Measurements from ENCODE around the gene RFNG. TPM values are rescaled to one million over a fixed set of nuclear protein-coding genes. Genes with fewer than 3 reads are reported as not detected.

The RFNG gene
- total RNA-seq, 1 experiment from 2014 or later, result 52.0 TPM

GRCh38 chr17:82049106-82049505, 2.5 kb downstream of the RFNG start:
- peaks cover 13 to 24% of the 10 kb centered on the region in 2 experiments; a peak in 3 of 4 replicates for H3K4me1 ChIP-seq (ENCODE audit: control insufficient read depth in 1 of 2, insufficient read depth in 2 of 2, low read length in 2 of 2)
- no peaks in the 10 kb centered on the region for H3K27me3 ChIP-seq (ENCODE audit: insufficient read depth, low read length)
- H3K36me3 ChIP-seq (ENCODE audit: control insufficient read depth in 1 of 2, insufficient read depth in 2 of 2, low read length in 2 of 2), result peaks cover 7 to 19% of the 10 kb centered on the region in 2 experiments; a peak in 2 of 4 replicates
- no peak for ATAC-seq
- intact Hi-C loops (cut with micrococcal nuclease), result no loop called here
- H3K4me3 ChIP-seq (replicated peaks in 1 of 2; ENCODE audit: low read depth in 1 of 2, low read length in 2 of 2), result no peak overlapping the region
- H3K27ac ChIP-seq (ENCODE audit: low read depth, low read length), result no peak overlapping the region; the same call in 1 of the 2 replicates
- DNase-seq (ENCODE audit: low read depth, low spot score), result no peak
- H2AFZ ChIP-seq (ENCODE audit: low read depth, low read length, poor library complexity, severe bottlenecking), result no peak overlapping the region
- no peak overlapping the region for H3K4me2 ChIP-seq (ENCODE audit: low read length)
- no peak overlapping the region for H3K9ac ChIP-seq (ENCODE audit: low read length)
- BruUV-seq (replicated peaks), result no TSS peak
- RAD21 ChIA-PET (ENCODE audit: low non-redundant PET in 1 of 2, low total read pairs in 2 of 2, uncharacterized antibody in 2 of 2, unreplicated experiment in 2 of 2), result interaction anchor here in 1 of 2 experiments (0.7 kb wide), 1 partner anchor 27 kb away, joined by 3 read pairs; no protein-coding TSS in a partner anchor
- H3K79me2 ChIP-seq (ENCODE audit: insufficient read depth, low read length), result peaks cover 36% of the 10 kb centered on the region
- no peaks in the 10 kb centered on the region for H4K20me1 ChIP-seq (ENCODE audit: insufficient read depth)
- POLR2A ChIA-PET, result no interaction called here
- CTCF ChIA-PET, result no interaction called here
- H3K9me2 ChIP-seq (ENCODE audit: insufficient read depth), result no peaks in the 10 kb centered on the region
- H3K9me3 ChIP-seq (ENCODE audit: control insufficient read depth in 1 of 2, insufficient read depth in 1 of 2, low read depth in 1 of 2, low read length in 2 of 2), result no peaks in the 10 kb centered on the region
- no peak for TF ChIP-seq CBX3 (IDR thresholded peaks at IDR 0.05; ENCODE audit: low read depth)
- TF ChIP-seq JUND (IDR thresholded peaks at IDR 0.05), result no peak
- TF ChIP-seq SP1 (IDR thresholded peaks at IDR 0.05; ENCODE audit: low read depth), result no peak
- no peak for TF ChIP-seq YY1 (IDR thresholded peaks at IDR 0.05; ENCODE audit: extremely low read depth, insufficient replicate concordance, low read depth, low read length)
- no peak for TF ChIP-seq MAX (IDR thresholded peaks at IDR 0.05)
- no peak for TF ChIP-seq EGR1 (IDR thresholded peaks at IDR 0.05; ENCODE audit: low read depth)
- TF ChIP-seq EZH2phosphoT487 (IDR thresholded peaks at IDR 0.05; ENCODE audit: borderline replicate concordance), result no peak
- no peak for TF ChIP-seq POLR2AphosphoS5 (IDR thresholded peaks at IDR 0.05; ENCODE audit: low read depth, low read length)
- no peak for TF ChIP-seq FOSL1 (IDR thresholded peaks at IDR 0.05; ENCODE audit: low read depth)

DNA sequence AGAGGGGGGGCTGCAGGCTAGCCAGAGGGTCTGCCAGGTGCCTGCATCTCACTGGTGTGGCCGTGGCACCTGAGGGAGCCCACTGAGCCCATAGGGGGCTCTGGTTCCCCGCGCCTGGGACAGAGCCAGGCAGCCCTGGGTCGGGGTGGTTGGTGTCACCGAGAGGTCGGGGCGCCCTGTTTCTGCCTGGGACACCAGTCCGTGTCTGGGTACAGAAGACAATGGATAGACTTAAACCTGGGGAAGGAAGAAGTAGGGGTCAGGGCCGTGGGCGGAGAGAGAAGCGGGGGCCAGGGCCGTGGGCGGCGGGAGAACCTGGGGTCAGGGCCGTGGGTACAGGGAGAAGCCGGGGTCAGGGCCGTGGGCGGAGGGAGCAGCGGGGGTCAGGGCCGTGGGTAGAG, 3.0 kb downstream of the RFNG start:
- Histone ChIP-seq H3K9me3 (ENCODE audit: control insufficient read depth in 1 of 2, insufficient read depth in 1 of 2, low read depth in 1 of 2, low read length in 2 of 2) (no peaks in the 10 kb centered on the region), H3K4me1 (ENCODE audit: control insufficient read depth in 1 of 2, insufficient read depth in 2 of 2, low read length in 2 of 2) (peaks cover 13 to 20% of the 10 kb centered on the region in 2 experiments; a peak in 3 of 4 replicates), H3K27ac (ENCODE audit: low read depth, low read length) (no peak overlapping the region), H3K9ac (ENCODE audit: low read length) (no peak overlapping the region), H3K79me2 (ENCODE audit: insufficient read depth, low read length) (peaks cover 30% of the 10 kb centered on the region), H3K36me3 (ENCODE audit: control insufficient read depth in 1 of 2, insufficient read depth in 2 of 2, low read length in 2 of 2) (peaks cover 7 to 19% of the 10 kb centered on the region in 2 experiments; a peak in 2 of 4 replicates), H4K20me1 (ENCODE audit: insufficient read depth) (no peaks in the 10 kb centered on the region), H3K27me3 (ENCODE audit: insufficient read depth, low read length) (no peaks in the 10 kb centered on the region), H3K4me2 (ENCODE audit: low read length) (no peak overlapping the region), H2AFZ (ENCODE audit: low read depth, low read length, poor library complexity, severe bottlenecking) (no peak overlapping the region), H3K4me3 (replicated peaks in 1 of 2; ENCODE audit: low read depth in 1 of 2, low read length in 2 of 2) (no peak overlapping the region), H3K9me2 (ENCODE audit: insufficient read depth) (no peaks in the 10 kb centered on the region)
- intact Hi-C loops (cut with micrococcal nuclease), result no loop called here
- TF ChIP-seq CTCF (IDR thresholded peaks at IDR 0.05 in 2 of 3, conservative IDR thresholded peaks at IDR 0.05 in 1 of 3; ENCODE audit: borderline replicate concordance in 1 of 3, insufficient read depth in 1 of 3, low read depth in 2 of 3, low read length in 2 of 3) (no peak), CEBPB (IDR thresholded peaks at IDR 0.05; ENCODE audit: low read depth) (no peak), CBX3 (IDR thresholded peaks at IDR 0.05; ENCODE audit: low read depth) (no peak), RAD21 (IDR thresholded peaks at IDR 0.05; ENCODE audit: low read depth) (no peak), SP1 (IDR thresholded peaks at IDR 0.05; ENCODE audit: low read depth) (no peak), SRF (IDR thresholded peaks at IDR 0.05; ENCODE audit: low read depth) (no peak), ATF3 (IDR thresholded peaks at IDR 0.05) (no peak), FOSL1 (IDR thresholded peaks at IDR 0.05; ENCODE audit: low read depth) (no peak)
- CTCF ChIA-PET, result no interaction called here
- no TSS peak for BruUV-seq (replicated peaks)
- ATAC-seq, result no peak
- DNase-seq (ENCODE audit: low read depth, low spot score), result no peak
- POLR2A ChIA-PET, result no interaction called here
- RAD21 ChIA-PET (ENCODE audit: low non-redundant PET in 1 of 2, low total read pairs in 2 of 2, uncharacterized antibody in 2 of 2, unreplicated experiment in 2 of 2), result interaction anchor here in 1 of 2 experiments (0.7 kb wide), 1 partner anchor 27 kb away, joined by 3 read pairs; no protein-coding TSS in a partner anchor
